ENCODE results near the gene LRP6. TPM values are rescaled to one million over a fixed set of nuclear protein-coding genes. Genes with fewer than 3 reads are reported as not detected.
"Not testable (repeated sequence)": the region's sequence is repeated elsewhere in the genome, so short reads cannot be mapped to it uniquely, and the experiment has no call there.

The LRP6 gene
- total RNA-seq, 2 experiments from 2014 or later: 6.8 to 8.2 TPM

- Mint-ChIP-seq H3K4me3 (no peak overlapping the region), H3K36me3 (ENCODE audit: low read depth) (peaks cover 7% of the 10 kb centered on the region), H3K27ac (no peak overlapping the region), H3K4me1 (no peaks in the 10 kb centered on the region), H3K9me3 (ENCODE audit: low read depth) (no peaks in the 10 kb centered on the region), H3K27me3 (no peaks in the 10 kb centered on the region)
- ChIA-PET POLR2A (no interaction called here), CTCF (interaction anchor here (1.0 to 1.6 kb wide), 2 partner anchors 18 to 671 kb away, joined by 3 to 4 read pairs; no protein-coding TSS in a partner anchor)
- intact Hi-C loops (cut with DNase I, micrococcal nuclease): no loop called here
- no peak for DNase-seq
- ATAC-seq: no peak
These were observed 150.2 kb downstream of the LRP6 start for GRCh38 chr12:12116677-12117076.

GRCh38 chr12:12115514-12115913 lies 151.3 kb downstream of the LRP6 start:
- POLR2A ChIA-PET: no interaction called here
- H3K27ac Mint-ChIP-seq: no peak overlapping the region
- H3K9me3 Mint-ChIP-seq (ENCODE audit: low read depth): no peaks in the 10 kb centered on the region
- ATAC-seq (no peak), DNase-seq (no peak)
- intact Hi-C loops (cut with DNase I, micrococcal nuclease): no loop called here
- peaks cover 7% of the 10 kb centered on the region for H3K36me3 Mint-ChIP-seq (ENCODE audit: low read depth)
- no peak overlapping the region for H3K4me3 Mint-ChIP-seq
- no peaks in the 10 kb centered on the region for H3K27me3 Mint-ChIP-seq
- CTCF ChIA-PET: interaction anchor here (1.0 to 1.2 kb wide), 2 partner anchors 10 to 14 kb away, joined by 3 to 5 read pairs; no protein-coding TSS in a partner anchor
- no peaks in the 10 kb centered on the region for H3K4me1 Mint-ChIP-seq

GRCh38 chr12:12110923-12111555 lies 155.8 kb downstream of the LRP6 start:
- H3K4me1 Mint-ChIP-seq; intact Hi-C loops (cut with DNase I, micrococcal nuclease); H3K27me3 Mint-ChIP-seq; ATAC-seq; CTCF ChIA-PET; POLR2A ChIA-PET: not testable (repeated sequence)
- peak; percentile 35 for DNase-seq
- Mint-ChIP-seq H3K4me3 (peak overlapping the region; percentile 72), H3K27ac (peak overlapping the region; percentile 78), H3K36me3 (ENCODE audit: low read depth) (peaks cover 11% of the 10 kb centered on the region), H3K9me3 (ENCODE audit: low read depth) (peaks cover 13% of the 10 kb centered on the region)

GRCh38 chr12:12108441-12109058 lies 158.3 kb downstream of the LRP6 start:
- CTCF ChIA-PET: no interaction called here
- no peaks in the 10 kb centered on the region for H3K4me1 Mint-ChIP-seq
- POLR2A ChIA-PET: no interaction called here
- DNase-seq (no peak), ATAC-seq (no peak)
- no peak overlapping the region for H3K27ac Mint-ChIP-seq
- intact Hi-C loops (cut with DNase I, micrococcal nuclease): no loop called here
- no peaks in the 10 kb centered on the region for H3K27me3 Mint-ChIP-seq
- peaks cover 11% of the 10 kb centered on the region for H3K36me3 Mint-ChIP-seq (ENCODE audit: low read depth)
- H3K4me3 Mint-ChIP-seq: no peak overlapping the region
- peaks cover 17% of the 10 kb centered on the region for H3K9me3 Mint-ChIP-seq (ENCODE audit: low read depth)

GRCh38 chr12:12107678-12108077 lies 159.2 kb downstream of the LRP6 start:
- POLR2A ChIA-PET: no interaction called here
- DNase-seq: no peak
- intact Hi-C loops (cut with DNase I, micrococcal nuclease): no loop called here
- Mint-ChIP-seq H3K4me3 (no peak overlapping the region), H3K36me3 (ENCODE audit: low read depth) (peaks cover 10% of the 10 kb centered on the region), H3K9me3 (ENCODE audit: low read depth) (peaks cover 19% of the 10 kb centered on the region), H3K27ac (no peak overlapping the region), H3K4me1 (no peaks in the 10 kb centered on the region), H3K27me3 (no peaks in the 10 kb centered on the region)
- ATAC-seq: no peak
- CTCF ChIA-PET: no interaction called here

- Mint-ChIP-seq H3K27ac (no peak overlapping the region), H3K9me3 (ENCODE audit: low read depth) (peaks cover 2% of the 10 kb centered on the region), H3K4me3 (no peak overlapping the region), H3K27me3 (no peaks in the 10 kb centered on the region), H3K4me1 (no peaks in the 10 kb centered on the region), H3K36me3 (ENCODE audit: low read depth) (peaks cover 2% of the 10 kb centered on the region)
- ATAC-seq: no peak
- intact Hi-C loops (cut with DNase I, micrococcal nuclease): no loop called here
- POLR2A ChIA-PET: no interaction called here
- DNase-seq: no peak
- CTCF ChIA-PET: no interaction called here
These were observed 167.7 kb downstream of the LRP6 start for GRCh38 chr12:12099102-12099501.

GRCh38 chr12:12098691-12099015 lies 168.2 kb downstream of the LRP6 start:
- H3K27ac Mint-ChIP-seq: no peak overlapping the region
- H3K4me3 Mint-ChIP-seq: no peak overlapping the region
- ATAC-seq (no peak), DNase-seq (no peak)
- H3K27me3 Mint-ChIP-seq: no peaks in the 10 kb centered on the region
- peaks cover 2% of the 10 kb centered on the region for H3K36me3 Mint-ChIP-seq (ENCODE audit: low read depth)
- no peaks in the 10 kb centered on the region for H3K4me1 Mint-ChIP-seq
- CTCF ChIA-PET: interaction anchor here (0.7 to 1.1 kb wide), 3 partner anchors 16 to 210 kb away, joined by 3 to 4 read pairs (median 3); no protein-coding TSS in a partner anchor
- H3K9me3 Mint-ChIP-seq (ENCODE audit: low read depth): peaks cover 2% of the 10 kb centered on the region
- intact Hi-C loops (cut with DNase I, micrococcal nuclease): no loop called here
- POLR2A ChIA-PET: no interaction called here

- intact Hi-C loops (cut with DNase I, micrococcal nuclease): no loop called here
- ATAC-seq (no peak), DNase-seq (no peak)
- no peak overlapping the region for H3K27ac Mint-ChIP-seq
- H3K36me3 Mint-ChIP-seq (ENCODE audit: low read depth): no peaks in the 10 kb centered on the region
- H3K27me3 Mint-ChIP-seq: no peaks in the 10 kb centered on the region
- no peaks in the 10 kb centered on the region for H3K9me3 Mint-ChIP-seq (ENCODE audit: low read depth)
- ChIA-PET CTCF (interaction anchor here (0.7 to 1.1 kb wide), 3 partner anchors 16 to 209 kb away, joined by 3 to 4 read pairs (median 3); no protein-coding TSS in a partner anchor), POLR2A (no interaction called here)
- H3K4me1 Mint-ChIP-seq: no peaks in the 10 kb centered on the region
- no peak overlapping the region for H3K4me3 Mint-ChIP-seq
These were observed 168.8 kb downstream of the LRP6 start for GRCh38 chr12:12097891-12098690.

GRCh38 chr12:12095021-12095420 lies 171.8 kb downstream of the LRP6 start:
- ChIA-PET CTCF (interaction anchor here (0.6 to 1.0 kb wide), 2 partner anchors 9 to 26 kb away, joined by 3 to 4 read pairs; no protein-coding TSS in a partner anchor), POLR2A (no interaction called here)
- no peaks in the 10 kb centered on the region for H3K4me1 Mint-ChIP-seq
- H3K9me3 Mint-ChIP-seq (ENCODE audit: low read depth): no peaks in the 10 kb centered on the region
- H3K36me3 Mint-ChIP-seq (ENCODE audit: low read depth): no peaks in the 10 kb centered on the region
- DNase-seq (no peak), ATAC-seq (no peak)
- H3K27me3 Mint-ChIP-seq: peaks cover 2% of the 10 kb centered on the region
- H3K27ac Mint-ChIP-seq: no peak overlapping the region
- H3K4me3 Mint-ChIP-seq: no peak overlapping the region
- intact Hi-C loops (cut with DNase I, micrococcal nuclease): no loop called here

GRCh38 chr12:12094481-12094880 lies 172.4 kb downstream of the LRP6 start:
- POLR2A ChIA-PET: no interaction called here
- H3K4me3 Mint-ChIP-seq: no peak overlapping the region
- H3K27ac Mint-ChIP-seq: no peak overlapping the region
- CTCF ChIA-PET: interaction anchor here (1.0 kb wide), 1 partner anchor 9 kb away, joined by 4 read pairs; no protein-coding TSS in a partner anchor
- peaks cover 2% of the 10 kb centered on the region for H3K27me3 Mint-ChIP-seq
- H3K4me1 Mint-ChIP-seq: no peaks in the 10 kb centered on the region
- H3K9me3 Mint-ChIP-seq (ENCODE audit: low read depth): no peaks in the 10 kb centered on the region
- ATAC-seq (no peak), DNase-seq (no peak)
- H3K36me3 Mint-ChIP-seq (ENCODE audit: low read depth): no peaks in the 10 kb centered on the region
- intact Hi-C loops (cut with DNase I, micrococcal nuclease): no loop called here

- ATAC-seq (no peak), DNase-seq (no peak)
- Mint-ChIP-seq H3K36me3 (ENCODE audit: low read depth) (no peaks in the 10 kb centered on the region), H3K4me3 (no peak overlapping the region), H3K9me3 (ENCODE audit: low read depth) (no peaks in the 10 kb centered on the region), H3K27ac (no peak overlapping the region), H3K4me1 (no peaks in the 10 kb centered on the region), H3K27me3 (peaks cover 4% of the 10 kb centered on the region)
- ChIA-PET CTCF (no interaction called here), POLR2A (no interaction called here)
- intact Hi-C loops (cut with DNase I, micrococcal nuclease): no loop called here
These were observed 174.7 kb downstream of the LRP6 start for GRCh38 chr12:12091977-12092663.
